Activated T-cell treated with anti-CD3 and anti-CD28 coated beads, Interleukin-2, amount 50 U/mL, for 4 hours (primary cell): ENCODE results near the gene FAM168A. TPM values are rescaled to one million over a fixed set of nuclear protein-coding genes. Genes with fewer than 3 reads are reported as not detected.
A peak's percentile ranks its signal among the peaks of the same experiment; 100 is the strongest.
"Not testable (repeated sequence)": the region's sequence is repeated elsewhere in the genome, so short reads cannot be mapped to it uniquely, and the experiment has no call there.

Experiments
- ATAC-seq, 2 donors: fragments of 200-7000 bp; cut with Tn5 transposase; one replicate each; pipeline ENCODE4 v1.10.0; 2021
- DNase-seq: peaks from one replicate; pipeline ENCODE4 v3.0.0-alpha.2; 2020
- H3K27me3 Mint-ChIP-seq: one replicate; pipeline ENCODE4 v1.8.0; 2021; ENCODE audit warnings: low read depth, mixed read lengths
- H3K36me3 Mint-ChIP-seq: one replicate; pipeline ENCODE4 v1.8.0; 2022; ENCODE audit warnings: mixed read lengths; ENCODE audit not compliant: insufficient read depth
- H3K4me1 Mint-ChIP-seq: one replicate; pipeline ENCODE4 v1.8.0; 2021; ENCODE audit warnings: low read depth, mixed read lengths
- H3K4me3 Mint-ChIP-seq: one replicate; pipeline ENCODE4 v1.8.0; 2021; ENCODE audit warnings: mild to moderate bottlenecking, moderate library complexity, mixed read lengths
- H3K9me3 Mint-ChIP-seq: one replicate; pipeline ENCODE4 v1.8.0; 2021; ENCODE audit warnings: mixed read lengths
- total RNA-seq, 3 donors: library from RNA; stranded (reverse); gene quantifications; one replicate each; pipeline ENCODE4 v1.2.1, GENCODE V29; 2021

Gene FAM168A
- total RNA-seq, 3 donors from 2014 or later = 7.2 to 8.7 (median 8.3) TPM

GRCh38 chr11:73580749-73581148 is 17.2 kb downstream of the FAM168A start:
- not testable (repeated sequence) for H3K9me3 Mint-ChIP-seq, H3K4me3 Mint-ChIP-seq, DNase-seq, H3K27me3 Mint-ChIP-seq, ATAC-seq
- Mint-ChIP-seq H3K4me1 (peaks cover 11% of the 10 kb centered on the region), H3K36me3 (peaks cover 23% of the 10 kb centered on the region)

GRCh38 chr11:73579641-73580434 is 18.1 kb downstream of the FAM168A start:
- no peak overlapping the region for H3K4me3 Mint-ChIP-seq
- no peak for ATAC-seq
- H3K4me1 Mint-ChIP-seq = peaks cover 11% of the 10 kb centered on the region
- H3K9me3 Mint-ChIP-seq = no peaks in the 10 kb centered on the region
- no peaks in the 10 kb centered on the region for H3K27me3 Mint-ChIP-seq
- H3K36me3 Mint-ChIP-seq = peaks cover 22% of the 10 kb centered on the region
- no peak for DNase-seq

GRCh38 chr11:73578592-73579185 is 19.2 kb downstream of the FAM168A start:
- H3K27me3 Mint-ChIP-seq = no peaks in the 10 kb centered on the region
- H3K36me3 Mint-ChIP-seq = peaks cover 19% of the 10 kb centered on the region
- ATAC-seq (peak; percentile 66 to 79), DNase-seq (no peak)
- no peak overlapping the region for H3K4me3 Mint-ChIP-seq
- no peaks in the 10 kb centered on the region for H3K9me3 Mint-ChIP-seq
- H3K4me1 Mint-ChIP-seq = peaks cover 11% of the 10 kb centered on the region

- H3K4me3 Mint-ChIP-seq = no peak overlapping the region
- peaks cover 11% of the 10 kb centered on the region for H3K4me1 Mint-ChIP-seq
- no peak for DNase-seq
- H3K36me3 Mint-ChIP-seq = peaks cover 16% of the 10 kb centered on the region
- no peaks in the 10 kb centered on the region for H3K9me3 Mint-ChIP-seq
- H3K27me3 Mint-ChIP-seq = no peaks in the 10 kb centered on the region
- peak; percentile 83 to 84 for ATAC-seq
These were observed 20.4 kb downstream of the FAM168A start for GRCh38 chr11:73577496-73577917.

- no peak for ATAC-seq
- H3K4me1 Mint-ChIP-seq = peaks cover 11% of the 10 kb centered on the region
- no peaks in the 10 kb centered on the region for H3K9me3 Mint-ChIP-seq
- DNase-seq = no peak
- H3K36me3 Mint-ChIP-seq = peaks cover 14% of the 10 kb centered on the region
- H3K4me3 Mint-ChIP-seq = no peak overlapping the region
- no peaks in the 10 kb centered on the region for H3K27me3 Mint-ChIP-seq
These were observed 21.7 kb downstream of the FAM168A start for GRCh38 chr11:73576185-73576614.

- H3K36me3 Mint-ChIP-seq = peaks cover 13% of the 10 kb centered on the region
These were observed 25.9 kb downstream of the FAM168A start for GRCh38 chr11:73571982-73572381.

GRCh38 chr11:73570415-73571114 is 27.3 kb downstream of the FAM168A start:
- no peak for ATAC-seq
- Mint-ChIP-seq H3K4me3 (no peak overlapping the region), H3K27me3 (no peaks in the 10 kb centered on the region)

More at GRCh38 chr11:73571982-73572381, 25.9 kb downstream of the FAM168A start:
- not testable (repeated sequence) for H3K4me1 Mint-ChIP-seq, DNase-seq, H3K9me3 Mint-ChIP-seq, H3K27me3 Mint-ChIP-seq, H3K4me3 Mint-ChIP-seq, ATAC-seq

GRCh38 chr11:73566977-73567755 is 30.7 kb downstream of the FAM168A start:
- Mint-ChIP-seq H3K9me3 (no peaks in the 10 kb centered on the region), H3K4me1 (no peaks in the 10 kb centered on the region), H3K4me3 (no peak overlapping the region), H3K27me3 (no peaks in the 10 kb centered on the region), H3K36me3 (peaks cover 17% of the 10 kb centered on the region)
- ATAC-seq = no peak
- DNase-seq = no peak

More at GRCh38 chr11:73570415-73571114, 27.3 kb downstream of the FAM168A start:
- Mint-ChIP-seq H3K4me1 (no peaks in the 10 kb centered on the region), H3K9me3 (no peaks in the 10 kb centered on the region), H3K36me3 (peaks cover 17% of the 10 kb centered on the region)
- no peak for DNase-seq

GRCh38 chr11:73566422-73566821 is 31.5 kb downstream of the FAM168A start:
- no peak overlapping the region for H3K4me3 Mint-ChIP-seq
- DNase-seq = no peak
- no peaks in the 10 kb centered on the region for H3K9me3 Mint-ChIP-seq
- no peaks in the 10 kb centered on the region for H3K4me1 Mint-ChIP-seq
- H3K36me3 Mint-ChIP-seq = peaks cover 17% of the 10 kb centered on the region
- ATAC-seq = no peak
- H3K27me3 Mint-ChIP-seq = no peaks in the 10 kb centered on the region

- DNase-seq = no peak
- Mint-ChIP-seq H3K27me3 (no peaks in the 10 kb centered on the region), H3K9me3 (no peaks in the 10 kb centered on the region), H3K4me3 (no peak overlapping the region), H3K36me3 (peaks cover 17% of the 10 kb centered on the region), H3K4me1 (no peaks in the 10 kb centered on the region)
- no peak for ATAC-seq
These were observed 32.1 kb downstream of the FAM168A start for GRCh38 chr11:73565804-73566203.

GRCh38 chr11:73564903-73565302 is 33.0 kb downstream of the FAM168A start:
- H3K9me3 Mint-ChIP-seq = no peaks in the 10 kb centered on the region
- peaks cover 17% of the 10 kb centered on the region for H3K36me3 Mint-ChIP-seq
- H3K4me3 Mint-ChIP-seq = no peak overlapping the region
- DNase-seq = no peak
- H3K27me3 Mint-ChIP-seq = no peaks in the 10 kb centered on the region
- no peaks in the 10 kb centered on the region for H3K4me1 Mint-ChIP-seq
- ATAC-seq = no peak

GRCh38 chr11:73563539-73564200 is 34.2 kb downstream of the FAM168A start:
- DNase-seq (no peak), ATAC-seq (no peak)
- H3K4me1 Mint-ChIP-seq = no peaks in the 10 kb centered on the region
- no peak overlapping the region for H3K4me3 Mint-ChIP-seq
- H3K36me3 Mint-ChIP-seq = peaks cover 14% of the 10 kb centered on the region
- no peaks in the 10 kb centered on the region for H3K9me3 Mint-ChIP-seq
- H3K27me3 Mint-ChIP-seq = no peaks in the 10 kb centered on the region

- Mint-ChIP-seq H3K36me3 (peaks cover 7% of the 10 kb centered on the region), H3K4me1 (peaks cover 5% of the 10 kb centered on the region), H3K4me3 (no peak overlapping the region), H3K27me3 (no peaks in the 10 kb centered on the region), H3K9me3 (no peaks in the 10 kb centered on the region)
- DNase-seq (no peak), ATAC-seq (no peak)
These were observed 38.2 kb downstream of the FAM168A start for GRCh38 chr11:73559743-73560142.
